ENCODE measurements around the gene BABAM2. TPM values are rescaled to one million over a fixed set of nuclear protein-coding genes. Genes with fewer than 3 reads are reported as not detected.

The BABAM2 gene
- total RNA-seq, 1 experiment from 2014 or later = 57.6 TPM

DNA sequence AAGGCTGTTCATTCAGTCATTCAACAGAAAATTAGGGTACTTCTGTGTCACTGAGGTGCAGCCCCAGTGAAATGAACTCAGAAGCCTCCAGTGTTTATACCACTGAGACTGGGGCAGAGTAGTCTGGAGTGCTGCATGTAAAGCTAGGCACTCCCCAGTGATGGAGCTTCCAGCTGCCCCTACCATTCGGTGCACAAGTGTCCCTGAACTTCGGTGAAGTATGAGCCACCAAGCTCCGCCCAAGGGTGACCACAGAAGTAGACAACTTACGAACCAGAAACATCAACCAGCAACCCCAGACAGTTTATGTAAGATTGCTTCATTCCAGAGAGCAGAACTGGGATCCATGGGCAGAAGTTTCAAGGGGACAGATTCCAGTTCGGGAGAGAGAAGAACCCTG is 431.5 kb downstream of the BABAM2 start:
- Mint-ChIP-seq H3K9me3 (ENCODE audit: unreplicated experiment) (no peaks in the 10 kb centered on the region), H3K36me3 (ENCODE audit: insufficient read depth, unreplicated experiment) (peaks cover 12% of the 10 kb centered on the region), H3K27ac (ENCODE audit: low read depth, unreplicated experiment) (no peak overlapping the region), H3K4me1 (ENCODE audit: insufficient read depth, unreplicated experiment) (no peaks in the 10 kb centered on the region), H3K4me3 (ENCODE audit: unreplicated experiment) (no peak overlapping the region), H3K27me3 (ENCODE audit: insufficient read depth, unreplicated experiment) (no peaks in the 10 kb centered on the region)
- no peak for DNase-seq (ENCODE audit: unreplicated experiment)
- BruUV-seq (replicated peaks) = no TSS peak
- CTCF ChIA-PET = no interaction called here
- POLR2A ChIA-PET = no interaction called here
- TF ChIP-seq, protein P1, sequence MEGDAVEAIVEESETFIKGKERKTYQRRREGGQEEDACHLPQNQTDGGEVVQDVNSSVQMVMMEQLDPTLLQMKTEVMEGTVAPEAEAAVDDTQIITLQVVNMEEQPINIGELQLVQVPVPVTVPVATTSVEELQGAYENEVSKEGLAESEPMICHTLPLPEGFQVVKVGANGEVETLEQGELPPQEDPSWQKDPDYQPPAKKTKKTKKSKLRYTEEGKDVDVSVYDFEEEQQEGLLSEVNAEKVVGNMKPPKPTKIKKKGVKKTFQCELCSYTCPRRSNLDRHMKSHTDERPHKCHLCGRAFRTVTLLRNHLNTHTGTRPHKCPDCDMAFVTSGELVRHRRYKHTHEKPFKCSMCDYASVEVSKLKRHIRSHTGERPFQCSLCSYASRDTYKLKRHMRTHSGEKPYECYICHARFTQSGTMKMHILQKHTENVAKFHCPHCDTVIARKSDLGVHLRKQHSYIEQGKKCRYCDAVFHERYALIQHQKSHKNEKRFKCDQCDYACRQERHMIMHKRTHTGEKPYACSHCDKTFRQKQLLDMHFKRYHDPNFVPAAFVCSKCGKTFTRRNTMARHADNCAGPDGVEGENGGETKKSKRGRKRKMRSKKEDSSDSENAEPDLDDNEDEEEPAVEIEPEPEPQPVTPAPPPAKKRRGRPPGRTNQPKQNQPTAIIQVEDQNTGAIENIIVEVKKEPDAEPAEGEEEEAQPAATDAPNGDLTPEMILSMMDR (IDR thresholded peaks at IDR 0.05; ENCODE audit: unreplicated experiment) = no peak
- intact Hi-C loops (cut with micrococcal nuclease) = no loop called here

GRCh38 chr2:28322456-28322855 is 431.9 kb downstream of the BABAM2 start:
- TF ChIP-seq, protein P1 (IDR thresholded peaks at IDR 0.05; ENCODE audit: unreplicated experiment) = no peak
- no peak for DNase-seq (ENCODE audit: unreplicated experiment)
- Mint-ChIP-seq H3K27ac (ENCODE audit: low read depth, unreplicated experiment) (no peak overlapping the region), H3K27me3 (ENCODE audit: insufficient read depth, unreplicated experiment) (no peaks in the 10 kb centered on the region), H3K9me3 (ENCODE audit: unreplicated experiment) (no peaks in the 10 kb centered on the region), H3K4me1 (ENCODE audit: insufficient read depth, unreplicated experiment) (peaks cover 3% of the 10 kb centered on the region), H3K4me3 (ENCODE audit: unreplicated experiment) (no peak overlapping the region), H3K36me3 (ENCODE audit: insufficient read depth, unreplicated experiment) (peaks cover 12% of the 10 kb centered on the region)
- BruUV-seq (replicated peaks) = no TSS peak
- POLR2A ChIA-PET = no interaction called here
- CTCF ChIA-PET = no interaction called here
- intact Hi-C loops (cut with micrococcal nuclease) = no loop called here

- no peak for DNase-seq (ENCODE audit: unreplicated experiment)
- Mint-ChIP-seq H3K27me3 (ENCODE audit: insufficient read depth, unreplicated experiment) (no peaks in the 10 kb centered on the region), H3K27ac (ENCODE audit: low read depth, unreplicated experiment) (no peak overlapping the region), H3K4me1 (ENCODE audit: insufficient read depth, unreplicated experiment) (peaks cover 5% of the 10 kb centered on the region), H3K4me3 (ENCODE audit: unreplicated experiment) (no peak overlapping the region), H3K9me3 (ENCODE audit: unreplicated experiment) (no peaks in the 10 kb centered on the region), H3K36me3 (ENCODE audit: insufficient read depth, unreplicated experiment) (peaks cover 12% of the 10 kb centered on the region)
- TF ChIP-seq, protein P1 (IDR thresholded peaks at IDR 0.05; ENCODE audit: unreplicated experiment) = no peak
- intact Hi-C loops (cut with micrococcal nuclease) = no loop called here
- POLR2A ChIA-PET = no interaction called here
- CTCF ChIA-PET = no interaction called here
- BruUV-seq (replicated peaks) = no TSS peak
These were observed 432.5 kb downstream of the BABAM2 start for GRCh38 chr2:28322981-28323396.

- intact Hi-C loops (cut with micrococcal nuclease) = no loop called here
- no TSS peak for BruUV-seq (replicated peaks)
- DNase-seq (ENCODE audit: unreplicated experiment) = no peak
- Mint-ChIP-seq H3K27ac (ENCODE audit: low read depth, unreplicated experiment) (no peak overlapping the region), H3K27me3 (ENCODE audit: insufficient read depth, unreplicated experiment) (no peaks in the 10 kb centered on the region), H3K4me3 (ENCODE audit: unreplicated experiment) (no peak overlapping the region), H3K4me1 (ENCODE audit: insufficient read depth, unreplicated experiment) (peaks cover 5% of the 10 kb centered on the region), H3K36me3 (ENCODE audit: insufficient read depth, unreplicated experiment) (peaks cover 12% of the 10 kb centered on the region), H3K9me3 (ENCODE audit: unreplicated experiment) (no peaks in the 10 kb centered on the region)
- POLR2A ChIA-PET = no interaction called here
- CTCF ChIA-PET = no interaction called here
- TF ChIP-seq, protein P1 (IDR thresholded peaks at IDR 0.05; ENCODE audit: unreplicated experiment) = no peak
These were observed 434.6 kb downstream of the BABAM2 start for GRCh38 chr2:28325173-28325566.

All from MCF 10A (cell line).